Ammon's horn (tissue), 1 donor: Measurements from ENCODE around the gene SGCA.

Source experiments
- DNase-seq: peaks from one replicate; pipeline ENCODE4 v3.0.0-alpha.2; 2016; ENCODE audit warnings: low spot score

SGCA gene

DNA sequence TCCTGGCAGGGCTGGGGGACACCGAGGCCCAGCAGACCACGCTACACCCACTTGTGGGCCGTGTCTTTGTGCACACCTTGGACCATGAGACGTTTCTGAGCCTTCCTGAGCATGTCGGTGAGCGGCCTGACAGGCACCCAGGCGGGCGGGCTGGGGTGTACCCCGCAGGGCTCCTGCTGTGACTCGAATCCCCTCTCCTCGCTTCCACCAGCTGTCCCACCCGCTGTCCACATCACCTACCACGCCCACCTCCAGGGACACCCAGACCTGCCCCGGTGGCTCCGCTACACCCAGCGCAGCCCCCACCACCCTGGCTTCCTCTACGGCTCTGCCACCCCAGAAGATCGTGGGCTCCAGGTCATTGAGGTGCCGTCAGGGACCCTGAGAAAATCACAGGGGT, 1.6 kb downstream of the SGCA start:
- DNase-seq, result no peak

DNA sequence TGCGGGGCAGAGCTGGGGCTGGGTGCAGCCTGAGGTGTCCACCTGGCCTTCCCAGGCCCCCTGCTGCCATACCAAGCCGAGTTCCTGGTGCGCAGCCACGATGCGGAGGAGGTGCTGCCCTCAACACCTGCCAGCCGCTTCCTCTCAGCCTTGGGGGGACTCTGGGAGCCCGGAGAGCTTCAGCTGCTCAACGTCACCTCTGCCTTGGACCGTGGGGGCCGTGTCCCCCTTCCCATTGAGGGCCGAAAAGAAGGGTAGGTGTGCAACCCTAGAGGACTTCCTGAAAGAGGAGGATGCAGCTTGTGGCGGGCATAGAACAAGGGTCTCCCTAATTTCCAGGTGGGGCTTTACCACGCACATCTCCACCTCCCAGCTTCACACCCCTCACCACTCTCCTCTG, 2.5 kb downstream of the SGCA start:
- DNase-seq, result no peak

DNA sequence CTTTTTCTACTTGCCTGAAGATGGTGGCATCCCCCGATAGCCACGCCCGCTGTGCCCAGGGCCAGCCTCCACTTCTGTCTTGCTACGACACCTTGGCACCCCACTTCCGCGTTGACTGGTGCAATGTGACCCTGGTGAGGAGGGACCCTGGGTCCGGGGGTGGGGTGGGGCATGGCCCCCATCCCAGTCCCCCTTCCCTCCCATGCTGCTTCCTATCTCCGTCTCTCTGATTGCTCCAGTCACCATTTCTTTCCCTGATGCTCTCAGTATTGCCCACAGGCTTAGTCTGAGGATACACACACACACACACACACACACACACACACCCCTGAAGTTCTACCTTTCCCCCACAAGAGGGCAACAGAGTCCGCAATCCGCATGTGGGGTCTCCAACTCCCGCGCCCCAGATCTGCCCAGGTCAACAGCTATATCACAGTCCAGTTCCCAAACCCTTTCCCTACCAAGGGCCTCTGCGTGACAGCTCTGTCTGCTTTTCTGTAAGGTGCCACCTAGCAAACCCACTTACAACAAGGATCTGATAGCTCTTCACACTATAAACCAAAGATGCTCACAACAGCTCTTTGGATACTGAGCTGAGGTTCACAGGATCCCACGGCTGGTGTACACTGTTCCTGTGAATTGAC, 3.4 kb downstream of the SGCA start:
- peak; percentile 57 for DNase-seq

DNA sequence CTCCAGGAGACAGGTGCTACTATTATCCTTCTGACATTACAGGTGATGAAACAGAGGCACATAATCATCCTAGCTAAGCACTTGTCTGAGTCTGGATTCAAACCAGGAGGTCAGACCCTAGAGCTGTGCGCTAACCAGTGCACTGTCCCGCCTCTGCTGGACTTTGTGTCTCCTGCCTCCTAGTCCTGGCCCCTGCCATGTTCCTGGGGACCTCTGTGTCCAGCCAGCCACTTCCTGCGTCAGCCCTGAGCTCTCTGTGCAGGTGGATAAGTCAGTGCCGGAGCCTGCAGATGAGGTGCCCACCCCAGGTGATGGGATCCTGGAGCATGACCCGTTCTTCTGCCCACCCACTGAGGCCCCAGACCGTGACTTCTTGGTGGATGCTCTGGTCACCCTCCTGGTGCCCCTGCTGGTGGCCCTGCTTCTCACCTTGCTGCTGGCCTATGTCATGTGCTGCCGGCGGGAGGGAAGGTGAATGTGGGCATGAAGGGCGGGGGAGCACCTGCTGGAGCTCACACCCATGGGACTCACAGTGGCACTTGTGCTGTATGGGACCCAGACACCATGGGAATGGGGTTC, 4.2 kb downstream of the SGCA start:
- no peak for DNase-seq

DNA sequence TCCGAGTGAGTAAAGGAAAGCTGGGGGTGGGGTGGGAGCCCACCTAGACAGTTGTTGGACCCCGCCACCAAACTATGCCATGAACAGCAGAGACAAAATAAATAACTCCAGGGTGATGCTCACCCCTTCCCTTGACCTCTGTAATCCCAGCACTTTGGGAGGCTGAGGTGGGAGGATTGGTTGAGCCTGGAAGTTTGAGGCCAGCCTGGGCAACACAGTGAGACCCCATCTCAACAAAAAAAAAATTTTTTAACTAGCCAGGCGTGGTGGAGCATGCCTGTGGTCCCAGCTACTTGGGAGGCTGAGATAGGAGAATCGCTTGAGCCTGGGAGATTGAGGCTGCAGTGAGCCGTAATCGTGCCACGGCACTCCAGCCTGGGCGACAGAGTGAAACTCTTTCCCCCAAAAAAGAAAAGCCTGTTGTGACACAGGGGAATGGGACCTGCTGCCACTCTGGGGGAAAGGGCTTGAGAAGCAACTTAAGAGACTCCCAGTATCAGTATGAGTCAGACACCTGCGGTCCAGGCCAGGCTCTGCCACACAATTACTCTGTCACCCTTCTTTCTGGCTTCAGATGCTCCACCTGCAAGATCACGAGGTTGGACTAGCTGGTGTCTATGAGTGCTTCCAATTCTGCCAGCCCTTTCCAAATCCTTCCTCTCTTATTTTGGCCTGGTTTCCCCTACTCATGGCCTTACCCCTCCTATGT, 5.0 kb downstream of the SGCA start:
- DNase-seq, result no peak

DNA sequence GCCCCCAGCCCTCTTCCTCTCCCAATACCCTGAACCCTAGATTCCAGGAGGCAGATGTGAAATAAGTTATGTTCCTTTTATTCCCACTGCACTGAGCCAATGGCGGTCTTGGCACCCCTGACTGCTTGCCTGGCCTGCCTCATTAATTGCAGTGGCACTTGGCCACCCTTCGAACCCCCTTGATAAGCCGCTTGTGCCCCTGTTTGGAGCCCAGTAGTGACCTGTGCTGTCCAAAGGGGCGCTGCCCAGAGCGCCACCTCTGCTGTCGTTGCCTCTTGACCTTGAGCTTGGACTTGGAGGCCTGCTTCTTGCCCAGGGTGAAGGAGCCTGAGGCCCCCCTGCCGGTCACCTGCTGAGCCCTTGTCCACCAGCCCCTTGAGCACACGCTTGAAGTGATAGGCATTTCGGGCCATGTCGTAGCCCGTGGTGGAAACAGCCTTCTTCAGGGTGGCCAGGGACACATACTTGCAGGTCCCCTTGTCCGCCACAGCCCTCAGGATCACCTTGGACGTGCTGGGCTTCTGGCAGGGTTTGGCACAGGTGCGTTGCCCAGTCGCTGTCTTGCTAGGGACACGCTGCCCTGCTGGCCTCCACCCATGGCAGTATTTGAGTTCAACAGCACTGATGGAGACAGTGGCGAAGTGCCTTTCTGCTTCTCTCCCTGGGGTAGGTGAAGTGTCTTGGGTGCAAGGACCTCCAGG, 5.7 kb downstream of the SGCA start:
- DNase-seq, result no peak

DNA sequence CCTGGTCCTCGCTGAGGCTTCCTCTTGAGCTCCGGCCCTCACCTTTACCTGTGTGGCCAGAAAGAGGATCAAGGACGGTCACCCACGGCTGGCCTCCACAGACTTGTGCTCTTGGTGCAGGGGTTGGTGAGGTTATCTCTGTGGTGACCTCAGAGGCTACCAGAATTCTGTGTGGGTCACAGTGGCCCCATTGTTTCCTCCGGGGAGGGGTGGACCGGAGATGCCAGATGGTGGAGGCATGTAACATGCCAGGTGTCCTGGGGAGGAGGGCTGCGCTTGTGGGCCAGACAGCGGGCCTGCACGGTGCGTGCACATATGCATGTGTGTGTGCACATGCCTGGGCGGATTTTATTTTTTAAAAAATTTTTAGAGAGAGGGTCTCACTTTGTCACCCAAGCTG, 6.3 kb downstream of the SGCA start:
- no peak for DNase-seq

DNA sequence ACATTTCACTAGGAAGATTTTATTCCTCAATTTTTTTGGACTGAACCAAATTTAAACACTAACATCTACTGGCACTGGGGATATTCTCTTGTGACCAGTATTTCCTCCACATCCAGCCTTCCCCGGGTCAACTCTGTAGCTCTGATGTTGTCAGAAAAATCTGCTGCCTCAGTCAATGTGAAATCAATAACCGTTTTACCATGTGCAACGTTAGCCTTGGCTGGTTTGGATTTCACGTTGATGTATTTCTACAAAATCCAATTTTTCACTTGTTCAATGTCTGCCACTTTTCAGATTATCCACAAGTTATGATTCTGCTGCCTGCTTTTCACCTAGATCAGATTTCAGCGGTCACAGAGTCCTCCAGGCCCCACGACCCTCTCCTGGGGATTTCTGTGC, 7.1 kb downstream of the SGCA start:
- DNase-seq, result no peak

DNA sequence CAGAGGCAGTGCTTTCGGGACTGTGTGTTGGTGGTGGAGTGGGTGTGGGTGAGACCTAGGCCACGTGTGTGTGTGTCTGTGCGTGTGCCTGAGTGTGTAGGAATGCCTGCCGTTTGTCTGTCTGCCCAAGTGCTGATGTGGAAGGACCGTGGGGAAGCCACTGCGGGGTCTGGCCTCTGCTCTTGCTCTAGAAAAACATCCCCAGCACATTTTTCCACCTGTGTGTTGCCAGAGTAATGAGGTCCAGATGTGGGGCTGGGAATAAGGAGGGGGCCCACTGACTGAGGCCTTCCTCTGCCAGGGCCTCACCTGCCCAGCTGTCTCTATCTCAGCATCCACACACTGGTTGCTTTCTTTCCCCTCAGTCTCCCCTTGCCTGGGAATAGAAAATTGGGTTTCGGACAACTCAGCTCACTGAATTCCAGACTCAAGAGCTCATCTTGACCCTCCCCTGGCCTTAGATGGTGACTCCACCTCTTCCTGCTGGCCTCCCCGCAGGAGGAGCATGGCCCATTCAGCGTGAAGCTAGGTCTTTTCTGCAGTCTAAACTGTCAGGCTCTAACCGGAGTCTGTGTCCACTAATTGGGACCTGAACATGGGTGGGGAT, 7.6 kb downstream of the SGCA start:
- no peak for DNase-seq

DNA sequence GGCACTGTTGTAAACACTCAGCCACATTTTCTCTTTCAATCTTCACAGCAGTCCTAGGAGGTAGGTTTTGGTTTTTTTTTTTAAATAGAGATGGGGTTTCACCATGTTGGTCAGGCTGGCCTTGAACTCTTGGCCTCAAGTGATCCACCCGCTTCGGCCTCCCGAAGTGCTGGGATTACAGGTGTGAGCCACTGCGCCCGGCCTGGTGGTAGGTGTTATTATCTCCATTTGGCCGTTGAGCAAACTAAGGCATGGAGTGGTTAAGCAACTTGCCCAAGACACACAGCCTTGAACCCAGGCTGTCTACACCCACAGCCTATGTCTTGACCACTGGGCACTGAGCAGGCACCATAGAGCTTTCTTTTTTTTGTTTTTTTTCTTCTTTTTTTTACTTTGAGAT, 8.6 kb downstream of the SGCA start:
- DNase-seq, result no peak

DNA sequence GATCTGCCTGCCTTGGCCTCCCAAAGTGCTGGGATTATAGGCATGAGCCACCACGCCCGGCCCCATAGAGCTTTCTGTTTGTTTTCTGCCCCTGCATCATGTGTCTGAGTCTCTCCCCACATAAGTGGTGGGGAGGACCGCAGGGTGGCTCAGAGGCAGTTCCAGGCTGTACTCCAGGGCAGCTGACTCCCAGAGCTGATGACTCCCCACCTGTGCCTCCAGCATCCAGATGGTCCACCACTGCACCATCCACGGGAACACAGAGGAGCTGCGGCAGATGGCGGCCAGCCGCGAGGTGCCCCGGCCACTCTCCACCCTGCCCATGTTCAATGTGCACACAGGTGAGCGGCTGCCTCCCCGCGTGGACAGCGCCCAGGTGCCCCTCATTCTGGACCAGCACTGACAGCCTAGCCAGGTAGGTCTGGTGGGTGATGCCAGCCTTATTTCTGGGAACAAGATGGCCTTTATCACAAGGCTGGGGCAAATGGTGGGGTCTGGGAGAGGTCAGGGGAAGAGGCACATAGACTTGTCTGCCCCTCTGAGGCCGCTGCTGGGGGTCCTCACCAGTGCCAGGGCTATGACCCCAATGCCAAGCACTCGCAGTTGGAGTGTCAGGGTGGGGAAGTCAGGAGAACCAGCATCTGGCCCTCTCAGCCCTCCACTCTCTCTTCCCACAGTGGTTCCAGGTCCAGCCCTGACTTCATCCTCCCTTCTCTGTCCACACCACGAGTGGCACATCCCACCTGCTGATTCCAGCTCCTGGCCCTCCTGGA, 9.4 kb downstream of the SGCA start:
- DNase-seq, result no peak

DNA sequence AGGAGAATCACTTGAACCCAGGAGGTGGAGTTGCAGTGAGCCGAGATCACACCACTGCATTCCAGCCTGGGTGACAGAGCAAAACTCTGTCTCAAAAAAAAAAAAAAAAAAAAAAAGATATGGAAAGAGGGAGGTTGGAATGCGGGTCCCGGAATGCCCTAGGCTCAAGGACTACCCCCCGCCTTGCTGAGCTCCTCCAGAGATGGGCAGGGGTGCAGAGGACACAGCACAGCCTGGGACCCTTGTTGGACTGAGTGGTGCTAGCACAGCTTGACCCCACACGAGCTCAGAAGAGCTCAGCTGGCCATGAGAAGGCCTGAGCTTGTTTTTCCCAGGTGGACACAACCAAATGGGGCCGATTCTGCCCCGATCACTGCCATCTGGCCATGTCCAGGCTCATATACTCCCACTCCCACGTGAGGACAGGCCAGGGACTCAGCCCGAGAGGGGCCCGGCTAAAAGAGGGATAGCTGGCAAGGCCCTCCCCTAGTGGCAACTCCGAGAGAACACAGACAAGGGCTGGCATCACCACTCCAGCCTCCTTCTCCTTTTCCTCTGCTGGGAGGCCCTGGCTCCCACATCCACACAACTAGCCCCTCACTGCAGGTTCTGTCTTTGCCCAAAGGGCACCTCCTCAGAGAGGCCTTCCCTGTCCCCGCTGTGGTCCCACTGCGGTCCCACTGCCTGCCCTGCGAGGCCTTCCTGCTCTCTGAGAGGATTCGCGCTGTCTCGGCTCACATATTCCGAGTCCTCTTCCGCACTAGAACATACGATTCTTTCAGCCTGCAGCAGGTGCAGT, 11.0 kb downstream of the SGCA start:
- no peak for DNase-seq

DNA sequence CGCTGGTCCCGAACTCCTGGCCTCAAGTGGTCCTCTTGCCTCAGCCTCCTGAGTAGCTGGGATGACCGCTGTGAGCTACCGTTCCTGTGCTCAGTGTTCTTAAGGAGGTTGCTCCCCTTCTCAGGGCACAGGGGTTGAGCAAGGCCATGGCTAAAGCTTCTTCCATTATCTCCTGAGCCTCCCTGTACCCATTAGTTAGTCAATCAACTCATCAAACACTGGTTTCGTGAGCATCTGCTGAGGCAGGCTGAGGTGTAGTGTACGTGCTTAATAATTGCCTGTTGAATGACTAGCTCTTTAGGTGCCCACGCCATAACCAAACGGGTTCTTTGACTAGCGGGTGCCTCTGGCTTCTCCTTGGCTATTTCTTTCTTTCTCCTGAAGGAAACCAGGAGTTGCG, 11.7 kb downstream of the SGCA start:
- DNase-seq, result no peak

DNA sequence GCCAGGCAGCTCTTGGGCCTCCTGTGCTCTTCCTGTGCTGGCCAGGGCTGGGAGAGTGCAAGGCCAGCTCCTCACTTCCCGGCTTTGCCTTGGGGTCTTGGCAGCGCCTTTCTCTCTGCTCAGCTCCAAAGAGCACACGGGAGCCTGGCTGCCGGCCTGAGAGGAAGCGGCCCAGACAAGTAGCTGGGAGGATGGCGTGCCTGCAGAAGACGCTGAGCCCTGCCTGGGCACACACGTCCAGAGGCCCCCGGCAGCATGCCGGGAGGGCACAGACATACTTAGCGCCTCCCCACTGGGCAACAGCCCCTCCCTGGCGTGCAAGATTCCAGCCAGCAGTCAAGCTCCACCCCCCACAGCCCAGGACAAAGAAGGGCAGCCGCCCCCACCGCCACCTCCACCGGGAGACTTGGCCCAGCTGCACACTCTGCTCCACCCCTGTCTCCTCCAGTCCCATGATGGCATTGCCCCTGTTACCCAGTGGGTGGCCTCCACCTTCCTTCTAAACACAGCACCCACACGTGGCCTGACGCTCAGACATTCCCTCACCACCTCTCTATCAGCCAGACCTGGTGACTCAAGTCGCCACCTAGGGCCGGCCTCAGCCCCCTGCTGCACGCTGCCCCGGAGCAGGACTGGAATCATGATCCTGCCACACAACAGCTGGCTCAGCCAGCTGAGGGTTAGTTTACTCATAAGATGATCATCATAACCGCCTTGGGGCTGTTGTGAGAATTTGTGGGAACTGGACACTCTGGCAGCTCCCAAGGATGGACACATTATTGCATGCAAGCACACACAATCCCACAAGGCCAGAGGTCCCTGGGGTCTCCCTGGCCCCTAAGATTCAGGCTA, 12.4 kb downstream of the SGCA start:
- DNase-seq, result peak; percentile 60

DNA sequence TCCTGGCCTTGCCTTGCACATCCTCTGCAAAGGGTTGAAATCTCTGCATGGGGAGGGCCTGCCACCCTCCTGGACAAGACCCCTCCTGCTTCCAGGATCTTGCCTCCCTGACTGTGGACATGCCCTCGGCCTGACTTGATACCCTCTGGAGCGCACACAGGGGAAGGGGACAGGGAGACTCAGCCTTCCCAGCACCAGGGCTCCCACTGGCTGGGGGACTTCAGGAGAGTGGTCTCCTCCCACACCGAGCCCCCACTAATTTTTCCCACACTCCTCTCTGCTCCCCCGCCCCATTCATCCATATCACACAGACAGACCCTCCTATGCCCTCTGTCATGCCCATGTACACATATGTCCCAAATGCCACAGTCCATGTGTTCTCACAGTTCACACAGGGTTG, 14.3 kb downstream of the SGCA start:
- DNase-seq, result no peak

DNA sequence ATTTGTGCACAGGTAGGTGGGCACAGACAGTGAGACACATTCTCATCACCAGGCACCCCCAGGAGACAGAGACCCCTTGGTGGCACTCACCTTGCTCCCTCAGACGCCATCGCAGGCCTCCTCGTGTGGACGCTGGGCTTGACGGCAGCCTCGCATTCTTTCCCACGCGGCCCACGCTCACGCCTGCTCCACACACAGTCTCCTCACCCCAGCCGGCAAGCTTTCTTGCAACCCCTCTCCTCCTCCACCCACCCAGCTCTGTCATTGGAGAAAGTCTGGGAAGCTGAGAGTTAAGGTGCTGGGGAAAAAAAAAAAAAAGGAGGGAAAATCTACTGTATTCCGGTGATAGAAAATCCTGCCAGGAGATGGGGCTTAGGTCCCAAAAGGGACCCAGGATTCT, 14.8 kb downstream of the SGCA start:
- DNase-seq, result no peak

DNA sequence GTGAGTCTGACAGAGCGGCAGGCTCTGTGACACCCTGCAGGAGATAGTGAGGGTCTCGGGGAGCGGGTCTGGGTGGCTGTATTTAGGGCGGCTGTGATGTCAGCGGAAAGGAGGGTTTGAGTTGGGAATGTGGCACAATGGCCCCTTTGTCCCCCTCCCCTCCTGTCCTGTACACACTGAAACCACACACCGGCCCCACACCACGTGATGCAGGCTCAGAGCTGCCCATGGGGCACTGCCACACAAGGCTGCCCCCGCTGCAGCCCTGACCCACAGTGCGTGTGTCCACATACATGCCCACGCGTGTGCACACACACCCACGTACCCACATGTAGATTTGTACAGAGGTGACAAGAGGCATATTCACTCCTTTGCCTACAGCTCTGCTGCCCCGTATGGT, 15.3 kb downstream of the SGCA start:
- peak; percentile 85 for DNase-seq

DNA sequence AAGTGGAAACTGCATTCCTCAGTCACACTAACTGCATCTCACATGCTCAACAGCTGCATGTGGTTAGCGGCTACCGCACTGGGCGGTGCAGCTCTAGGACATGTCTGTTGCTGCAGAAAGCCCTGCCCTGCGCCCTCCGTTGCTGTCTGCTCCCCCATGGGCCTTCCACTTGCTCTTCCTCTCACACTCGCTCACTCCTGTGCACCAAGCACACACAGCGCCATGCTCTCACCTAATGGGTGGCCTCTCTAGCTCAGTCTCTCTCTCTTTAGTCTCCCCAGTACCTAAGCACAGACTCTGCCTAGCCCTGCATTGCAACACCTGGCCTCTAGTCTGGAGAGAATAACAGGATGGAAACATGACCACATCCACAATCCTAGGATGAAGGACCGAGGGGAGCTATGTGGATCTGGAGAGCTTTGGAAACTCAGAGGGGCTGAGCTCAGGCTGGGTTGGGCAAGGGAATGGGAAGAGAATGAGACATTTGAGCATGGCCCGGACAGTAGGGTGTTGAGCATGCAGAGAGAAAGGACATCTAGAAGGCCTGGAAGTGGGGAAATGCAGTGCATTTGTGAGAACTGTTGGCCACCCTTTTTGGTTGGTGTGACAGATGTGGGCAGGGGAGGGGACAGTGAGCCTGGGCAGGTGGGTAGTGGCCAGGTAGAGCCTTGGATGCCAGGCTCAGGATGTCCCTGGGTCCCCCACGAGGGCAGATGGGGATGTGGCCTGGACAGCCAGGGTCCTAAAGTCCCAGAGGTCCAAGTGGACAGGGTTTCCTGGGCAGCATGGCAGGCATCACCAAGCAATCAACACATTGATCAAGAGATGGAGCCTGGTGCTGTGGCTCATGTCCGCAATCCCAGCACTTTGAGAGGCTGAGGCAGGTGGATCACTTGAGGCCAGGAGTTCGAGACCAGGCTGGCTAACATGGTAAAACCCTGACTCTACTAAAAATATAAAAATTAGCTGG, 16.1 kb downstream of the SGCA start:
- no peak for DNase-seq
